Stimulated activated CD4-positive, alpha-beta T cell treated with anti-CD3 and anti-CD28 coated beads, TNF-alpha, amount 100 ng/mL, for 24 hours (primary cell): ENCODE results near the gene CNOT3.
"Not testable (repeated sequence)": the region's sequence is repeated elsewhere in the genome, so short reads cannot be mapped to it uniquely, and the experiment has no call there.

Source experiments
- DNase-seq, 3 experiments: peaks; one replicate each; pipeline ENCODE4 v3.0.0-alpha.2; 2020; ENCODE audit warnings: low read depth in 3 of 3

Gene CNOT3

GRCh38 chr19:54169149-54169740, 31.7 kb downstream of the CNOT3 start:
- DNase-seq = no peak

- not testable (repeated sequence) for DNase-seq
These were observed 34.3 kb downstream of the CNOT3 start for GRCh38 chr19:54171736-54172431.

GRCh38 chr19:54172471-54173358, 35.2 kb downstream of the CNOT3 start, which contains the start of gene TMC4:
TSS of gene TMC4 (minus strand) at chr19:54173160. CDS start at chr19:54173117, 43 bp downstream.
- no peak for DNase-seq

- no peak for DNase-seq
These were observed 35.8 kb downstream of the CNOT3 start for GRCh38 chr19:54173359-54173699.

GRCh38 chr19:54173951-54174834, 36.6 kb downstream of the CNOT3 start:
- DNase-seq = no peak

GRCh38 chr19:54178581-54179261, 41.2 kb downstream of the CNOT3 start:
- no peak for DNase-seq

GRCh38 chr19:54179262-54179852, 41.8 kb downstream of the CNOT3 start:
- no peak for DNase-seq

GRCh38 chr19:54179921-54180461, 42.4 kb downstream of the CNOT3 start:
- DNase-seq = no peak

GRCh38 chr19:54180691-54181091, 43.1 kb downstream of the CNOT3 start:
- no peak for DNase-seq

GRCh38 chr19:54181894-54182293, 44.3 kb downstream of the CNOT3 start:
- DNase-seq = not testable (repeated sequence)

GRCh38 chr19:54183431-54183830, 45.9 kb downstream of the CNOT3 start:
- no peak for DNase-seq

- DNase-seq = no peak
These were observed 48.8 kb downstream of the CNOT3 start for GRCh38 chr19:54186351-54186750.

GRCh38 chr19:54186934-54187381, 49.4 kb downstream of the CNOT3 start:
- no peak for DNase-seq

GRCh38 chr19:54188215-54188871, 50.8 kb downstream of the CNOT3 start:
- peak in 2 of 3 experiments; percentile 40 to 57 for DNase-seq

- no peak for DNase-seq
These were observed 51.7 kb downstream of the CNOT3 start, which contains the start of gene MBOAT7 for GRCh38 chr19:54189145-54189734. TSS of gene MBOAT7 (minus strand) at chr19:54189580. CDS start at chr19:54188508, 1,072 bp downstream.

- DNase-seq = peak; percentile 100
These were observed 52.4 kb downstream of the CNOT3 start for GRCh38 chr19:54189735-54190502.

GRCh38 chr19:54190503-54191010, 53.0 kb downstream of the CNOT3 start:
- DNase-seq = peak; percentile 99 to 100 (median 100)
